ENCODE measurements around the gene LRRK1. TPM values are rescaled to one million over a fixed set of nuclear protein-coding genes. Genes with fewer than 3 reads are reported as not detected.

Gene LRRK1
- total RNA-seq, 1 donor from 2014 or later, result 3.0 TPM

DNA sequence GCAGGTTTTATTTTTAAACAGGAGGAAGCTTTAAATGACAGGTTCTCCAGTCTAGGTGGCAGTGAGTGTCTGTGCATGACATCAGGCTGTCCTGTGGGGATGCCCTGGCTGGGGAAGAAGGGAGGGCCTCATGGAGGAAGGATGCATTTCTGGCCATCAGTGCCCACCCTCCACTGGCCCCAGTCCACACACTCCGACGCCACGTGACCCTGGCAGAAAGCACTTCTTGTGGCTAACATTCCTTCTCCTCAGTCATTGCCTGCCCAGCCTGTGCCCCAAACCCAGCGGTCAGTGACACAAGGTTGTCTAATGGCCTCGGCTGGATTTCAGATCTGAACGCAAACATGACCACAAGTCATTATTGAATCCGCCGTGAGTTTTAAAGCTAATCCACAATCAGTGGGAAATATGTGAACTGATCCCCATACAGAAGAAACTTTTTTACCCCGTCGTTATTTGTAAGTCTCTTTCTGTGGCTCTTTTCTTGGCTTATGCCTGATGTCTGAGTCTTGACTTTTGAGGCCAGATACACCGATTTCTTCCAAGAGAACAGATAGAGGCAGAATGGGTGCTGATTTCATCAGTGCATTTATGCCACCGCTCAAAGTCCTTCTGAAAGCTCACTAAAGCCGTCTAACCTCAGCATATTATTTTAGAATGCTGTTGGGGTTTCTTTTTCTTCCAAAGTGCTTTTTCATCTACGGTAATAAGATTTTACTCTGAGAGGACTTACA is 17.3 kb upstream of the LRRK1 start:
- H3K4me1 ChIP-seq, result peaks cover 46% of the 10 kb centered on the region
- no peaks in the 10 kb centered on the region for H3K36me3 ChIP-seq
- no peak for TF ChIP-seq CTCF (IDR thresholded peaks at IDR 0.05; ENCODE audit: borderline replicate concordance)
- H3K9me3 ChIP-seq (replicated peaks), result no peaks in the 10 kb centered on the region
- no peak for DNase-seq
- peaks cover 9% of the 10 kb centered on the region for H3K27me3 ChIP-seq (ENCODE audit: low read depth)
- peak overlapping the region; percentile 52 for H3K4me3 ChIP-seq
- intact Hi-C loops (cut with micrococcal nuclease), result no loop called here
- H3K27ac ChIP-seq (replicated peaks), result peak overlapping the region; percentile 82

GRCh38 chr15:100902436-100903167 is 16.6 kb upstream of the LRRK1 start:
- Histone ChIP-seq H3K9me3 (replicated peaks) (no peaks in the 10 kb centered on the region), H3K4me3 (peak overlapping the region; percentile 52), H3K27ac (replicated peaks) (peak overlapping the region; percentile 82), H3K27me3 (ENCODE audit: low read depth) (peaks cover 11% of the 10 kb centered on the region), H3K4me1 (peaks cover 46% of the 10 kb centered on the region), H3K36me3 (no peaks in the 10 kb centered on the region)
- TF ChIP-seq CTCF (IDR thresholded peaks at IDR 0.05; ENCODE audit: borderline replicate concordance), result no peak
- intact Hi-C loops (cut with micrococcal nuclease), result no loop called here
- peak; percentile 65 for DNase-seq

- peak overlapping the region; percentile 82 for H3K27ac ChIP-seq (replicated peaks)
- TF ChIP-seq CTCF (IDR thresholded peaks at IDR 0.05; ENCODE audit: borderline replicate concordance), result no peak
- intact Hi-C loops (cut with micrococcal nuclease), result no loop called here
- peaks cover 10% of the 10 kb centered on the region for H3K27me3 ChIP-seq (ENCODE audit: low read depth)
- no peaks in the 10 kb centered on the region for H3K9me3 ChIP-seq (replicated peaks)
- H3K4me1 ChIP-seq, result peaks cover 46% of the 10 kb centered on the region
- H3K4me3 ChIP-seq, result no peak overlapping the region
- H3K36me3 ChIP-seq, result no peaks in the 10 kb centered on the region
- DNase-seq, result no peak
Observed at GRCh38 chr15:100903168-100903554, 16.0 kb upstream of the LRRK1 start.

- intact Hi-C loops (cut with micrococcal nuclease), result no loop called here
- no peaks in the 10 kb centered on the region for H3K9me3 ChIP-seq (replicated peaks)
- peaks cover 25% of the 10 kb centered on the region for H3K4me1 ChIP-seq
- no peak for DNase-seq
- H3K27ac ChIP-seq (replicated peaks), result no peak overlapping the region
- TF ChIP-seq CTCF (IDR thresholded peaks at IDR 0.05; ENCODE audit: borderline replicate concordance), result no peak
- H3K27me3 ChIP-seq (ENCODE audit: low read depth), result peaks cover 23% of the 10 kb centered on the region
- no peaks in the 10 kb centered on the region for H3K36me3 ChIP-seq
- no peak overlapping the region for H3K4me3 ChIP-seq
Observed at GRCh38 chr15:100905850-100906249, 13.3 kb upstream of the LRRK1 start.

GRCh38 chr15:100908466-100908865 is 10.7 kb upstream of the LRRK1 start:
- TF ChIP-seq CTCF (IDR thresholded peaks at IDR 0.05; ENCODE audit: borderline replicate concordance), result no peak
- intact Hi-C loops (cut with micrococcal nuclease), result no loop called here
- Histone ChIP-seq H3K27ac (replicated peaks) (no peak overlapping the region), H3K9me3 (replicated peaks) (peaks cover 10% of the 10 kb centered on the region), H3K4me3 (no peak overlapping the region), H3K36me3 (no peaks in the 10 kb centered on the region), H3K4me1 (no peaks in the 10 kb centered on the region), H3K27me3 (ENCODE audit: low read depth) (peaks cover 40% of the 10 kb centered on the region)
- DNase-seq, result no peak
